H9 (cell line): ENCODE results near the gene ETV7. TPM values are rescaled to one million over a fixed set of nuclear protein-coding genes. Genes with fewer than 3 reads are reported as not detected.

Experiments used
- DNase-seq: peaks from one replicate; pipeline ENCODE4 v3.0.0-alpha.2; 2017
- H2AFZ ChIP-seq: one replicate; pipeline ENCODE4 v1.6.1; 2013; ENCODE audit warnings: mild to moderate bottlenecking, low read length, control low read depth, moderate library complexity
- H2AK5ac ChIP-seq: 2 replicates; pipeline ENCODE4 v1.6.1; 2013; ENCODE audit warnings: low read length, control low read depth, mixed read lengths; ENCODE audit not compliant: insufficient read length
- H2BK120ac ChIP-seq: one replicate; pipeline ENCODE4 v1.6.1; 2013; ENCODE audit warnings: low read depth, mild to moderate bottlenecking, low read length, control low read depth, inconsistent platforms; ENCODE audit not compliant: poor library complexity, severe bottlenecking
- H2BK12ac ChIP-seq: 2 replicates; pipeline ENCODE4 v1.6.1; 2013; ENCODE audit warnings: low read length, control low read depth, mixed read lengths, low read depth; ENCODE audit not compliant: insufficient read length
- H2BK15ac ChIP-seq: 2 replicates; pipeline ENCODE4 v1.6.1; 2013; ENCODE audit warnings: low read depth, low read length, control low read depth
- H2BK20ac ChIP-seq: one replicate; pipeline ENCODE4 v1.6.1; 2013; ENCODE audit warnings: low read depth, mild to moderate bottlenecking, low read length, control low read depth, inconsistent platforms; ENCODE audit not compliant: poor library complexity, severe bottlenecking
- H2BK5ac ChIP-seq: 2 replicates; pipeline ENCODE4 v1.6.1; 2013; ENCODE audit warnings: low read length, control low read depth, mixed read lengths; ENCODE audit not compliant: insufficient read length
- H3K14ac ChIP-seq: 2 replicates; pipeline ENCODE4 v1.6.1; 2013; ENCODE audit warnings: low read length, control low read depth; ENCODE audit not compliant: insufficient read depth
- H3K18ac ChIP-seq: 2 replicates; pipeline ENCODE4 v1.6.1; 2013; ENCODE audit warnings: low read depth, mild to moderate bottlenecking, mixed read lengths, low read length, control low read depth; ENCODE audit not compliant: insufficient read length
- H3K23ac ChIP-seq: 2 replicates; pipeline ENCODE4 v1.6.1; 2013; ENCODE audit warnings: low read length, control low read depth, mixed read lengths, low read depth; ENCODE audit not compliant: insufficient read length
- H3K23me2 ChIP-seq: 2 replicates; pipeline ENCODE4 v1.6.1; 2013; ENCODE audit warnings: low read depth, mild to moderate bottlenecking, mixed read lengths, low read length, control low read depth; ENCODE audit not compliant: insufficient read length, poor library complexity, severe bottlenecking
- H3K27ac ChIP-seq: 2 replicates; pipeline ENCODE4 v1.5.1; 2013; ENCODE audit warnings: low read length, control low read depth, mixed read lengths, low read depth; ENCODE audit not compliant: insufficient read length
- H3K27me3 ChIP-seq: 2 replicates; pipeline ENCODE4 v1.6.1; 2013; ENCODE audit warnings: low read length, control low read depth, inconsistent platforms; ENCODE audit not compliant: insufficient read depth
- H3K4ac ChIP-seq: 2 replicates; pipeline ENCODE4 v1.6.1; 2013; ENCODE audit warnings: low read depth, mild to moderate bottlenecking, control low read depth, inconsistent platforms, low read length, moderate library complexity
- H3K4me1 ChIP-seq: 2 replicates; pipeline ENCODE4 v1.6.1; 2013; ENCODE audit warnings: low read length, control low read depth, inconsistent platforms; ENCODE audit not compliant: insufficient read depth
- H3K4me2 ChIP-seq: 2 replicates; pipeline ENCODE4 v1.6.1; 2013; ENCODE audit warnings: low read length, control low read depth, mixed read lengths; ENCODE audit not compliant: insufficient read length, insufficient read depth
- H3K56ac ChIP-seq: 2 replicates; pipeline ENCODE4 v1.6.1; 2013; ENCODE audit warnings: low read depth, mild to moderate bottlenecking, mixed read lengths, low read length, control low read depth; ENCODE audit not compliant: insufficient read length
- H3K79me1 ChIP-seq: 2 replicates; pipeline ENCODE4 v1.6.1; 2013; ENCODE audit warnings: low read depth, mild to moderate bottlenecking, moderate library complexity, low read length, control low read depth, inconsistent platforms; ENCODE audit not compliant: insufficient read depth, poor library complexity, severe bottlenecking
- H3K79me2 ChIP-seq: 2 replicates; pipeline ENCODE4 v1.6.1; 2013; ENCODE audit warnings: low read length, control low read depth, inconsistent platforms; ENCODE audit not compliant: insufficient read depth
- H3K9ac ChIP-seq: 2 replicates; pipeline ENCODE4 v1.6.1; 2013; ENCODE audit warnings: low read length, control low read depth, mixed read lengths; ENCODE audit not compliant: insufficient read length; ENCODE audit errors: extremely low read depth
- H3K9me3 ChIP-seq: one replicate; pipeline ENCODE4 v1.6.1; 2013; ENCODE audit warnings: low read depth, low read length, inconsistent platforms; ENCODE audit not compliant: control insufficient read depth
- H3T11ph ChIP-seq: one replicate; pipeline ENCODE4 v1.6.1; 2013; ENCODE audit warnings: mild to moderate bottlenecking, low read length, control low read depth, inconsistent platforms
- H4K20me1 ChIP-seq: one replicate; pipeline ENCODE4 v1.6.1; 2013; ENCODE audit not compliant: control insufficient read depth, insufficient read length, insufficient read depth
- H4K5ac ChIP-seq: 2 replicates; pipeline ENCODE4 v1.6.1; 2013; ENCODE audit warnings: low read depth, mild to moderate bottlenecking, mixed read lengths, low read length, control low read depth; ENCODE audit not compliant: insufficient read length
- H4K8ac ChIP-seq: replicated peaks from 2 replicates; pipeline ENCODE4 v1.6.1; 2013; ENCODE audit warnings: low read length, control low read depth, mixed read lengths, low read depth; ENCODE audit not compliant: insufficient read length
- H4K91ac ChIP-seq: 2 replicates; pipeline ENCODE4 v1.6.1; 2013; ENCODE audit warnings: low read depth, mild to moderate bottlenecking, moderate library complexity, mixed read lengths, low read length, control low read depth; ENCODE audit not compliant: insufficient read length
- H3K27ac Mint-ChIP-seq, 3 experiments: 2 replicates in 2 of 3; 3 replicates in 1 of 3; pipeline ENCODE4 v1.8.0; 2020 to 2021; ENCODE audit warnings: mixed read lengths in 3 of 3, mild to moderate bottlenecking in 1 of 3, moderate library complexity in 1 of 3
- H3K27me3 Mint-ChIP-seq: 2 replicates; pipeline ENCODE4 v1.8.0; 2021; ENCODE audit warnings: low read depth, mild to moderate bottlenecking, moderate library complexity, mixed read lengths
- H3K36me3 Mint-ChIP-seq, 3 experiments: 2 replicates in 2 of 3; 3 replicates in 1 of 3; pipeline ENCODE4 v1.8.0; 2020 to 2021; ENCODE audit warnings: low read depth in 3 of 3, mixed read lengths in 3 of 3; ENCODE audit not compliant: insufficient read depth in 1 of 3
- H3K4me1 Mint-ChIP-seq, 2 experiments: 2 replicates each; pipeline ENCODE4 v1.8.0; 2020; ENCODE audit warnings: mixed read lengths in 2 of 2
- H3K4me3 Mint-ChIP-seq, 2 experiments: 2 replicates in 1 of 2; 3 replicates in 1 of 2; pipeline ENCODE4 v1.8.0; 2020 to 2021; ENCODE audit warnings: mild to moderate bottlenecking in 2 of 2, mixed read lengths in 2 of 2, moderate library complexity in 1 of 2
- H3K9me3 Mint-ChIP-seq, 2 experiments: 2 replicates in 1 of 2; 3 replicates in 1 of 2; pipeline ENCODE4 v1.8.0; 2020; ENCODE audit warnings: mild to moderate bottlenecking in 2 of 2, mixed read lengths in 2 of 2, moderate library complexity in 1 of 2
- WGBS: extraction: QIAGEN DNeasy Blood & Tissue Kit; methylation state at CpG from one replicate; pipeline ENCODE4 v1.1.7; 2013; ENCODE audit warnings: missing lambda C conversion rate, low lambda C conversion rate, mixed read lengths; ENCODE audit not compliant: insufficient read length; ENCODE audit errors: extremely low coverage; 5-methylcytosine and 5-hydroxymethylcytosine counted together
- total RNA-seq: library from RNA; stranded (reverse); gene quantifications from 2 replicates; pipeline ENCODE4 v1.2.1, GENCODE V29; 2021
- TF ChIP-seq, protein P1 (sequence below): fragments of 200-600 bp; sonication (generic); conservative IDR thresholded peaks from 3 replicates; pipeline ENCODE4 v1.8.0; 2021; ENCODE audit warnings: antibody characterized with exemption, mild to moderate bottlenecking

Gene ETV7
- total RNA-seq, 1 experiment from 2014 or later = 0.92 TPM

DNA sequence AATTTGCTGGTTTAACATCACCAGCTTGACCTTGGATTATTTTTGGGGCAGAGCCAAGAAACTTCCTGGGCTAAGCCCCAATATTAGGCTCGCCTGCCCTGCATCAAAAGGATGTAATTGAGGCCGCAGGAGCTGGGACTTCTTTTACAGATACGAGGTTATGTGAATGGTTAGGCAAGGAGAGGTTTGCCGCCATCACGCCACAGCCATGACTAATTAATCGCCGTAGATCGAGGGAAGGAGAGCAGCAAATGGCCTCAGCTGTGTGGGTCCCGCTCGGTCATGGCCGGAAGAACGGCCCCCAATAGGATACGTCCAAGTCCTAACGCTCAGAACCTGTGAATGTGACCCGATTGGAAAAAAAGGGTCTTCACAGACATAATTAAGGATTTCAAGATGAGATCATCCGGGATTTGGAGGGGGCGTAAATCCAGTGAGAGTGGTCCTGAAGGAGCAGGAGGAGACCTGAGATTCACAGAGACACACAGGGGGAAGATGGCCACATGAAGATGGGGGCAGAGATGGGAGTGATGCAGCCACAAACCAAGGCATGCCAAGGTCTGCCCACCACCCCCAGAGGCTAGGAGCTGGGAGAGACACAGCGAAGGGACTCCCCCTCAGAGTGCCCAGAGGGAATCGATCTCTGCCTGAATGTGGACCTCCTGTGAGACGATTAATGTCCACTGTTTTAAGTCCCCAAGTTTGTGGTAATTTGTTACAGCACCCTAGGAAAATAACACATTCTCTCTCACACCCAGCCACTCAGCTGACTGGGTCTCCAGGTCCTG is 40.8 kb downstream of the ETV7 start:
- no CpG with 5 or more reads among the region's 20 CpGs for whole genome bisulfite sequencing
- no peaks in the 10 kb centered on the region for H4K20me1 ChIP-seq
- no peak overlapping the region for H2BK12ac ChIP-seq
- no peak overlapping the region for H3K27ac Mint-ChIP-seq
- no peak overlapping the region for H3K27ac ChIP-seq
- peaks cover 5% of the 10 kb centered on the region for H3K27me3 Mint-ChIP-seq
- H2BK120ac ChIP-seq = no peak overlapping the region
- no peaks in the 10 kb centered on the region for H3K79me1 ChIP-seq
- no peaks in the 10 kb centered on the region for H3K79me2 ChIP-seq
- H4K91ac ChIP-seq = no peak overlapping the region
- no peaks in the 10 kb centered on the region for H3K27me3 ChIP-seq
- no peak overlapping the region for H2BK20ac ChIP-seq
- H3K9ac ChIP-seq = no peak overlapping the region
- H3K4me1 Mint-ChIP-seq = peaks cover 0 to 3% of the 10 kb centered on the region in 2 experiments; a peak in 1 of 4 replicates
- no peaks in the 10 kb centered on the region for H3K36me3 Mint-ChIP-seq
- no peak overlapping the region for H2AK5ac ChIP-seq
- H3K23ac ChIP-seq = no peak overlapping the region
- H3K4ac ChIP-seq = no peak overlapping the region
- H3K4me2 ChIP-seq = no peak overlapping the region
- no peak overlapping the region for H3K18ac ChIP-seq
- TF ChIP-seq, protein P1, sequence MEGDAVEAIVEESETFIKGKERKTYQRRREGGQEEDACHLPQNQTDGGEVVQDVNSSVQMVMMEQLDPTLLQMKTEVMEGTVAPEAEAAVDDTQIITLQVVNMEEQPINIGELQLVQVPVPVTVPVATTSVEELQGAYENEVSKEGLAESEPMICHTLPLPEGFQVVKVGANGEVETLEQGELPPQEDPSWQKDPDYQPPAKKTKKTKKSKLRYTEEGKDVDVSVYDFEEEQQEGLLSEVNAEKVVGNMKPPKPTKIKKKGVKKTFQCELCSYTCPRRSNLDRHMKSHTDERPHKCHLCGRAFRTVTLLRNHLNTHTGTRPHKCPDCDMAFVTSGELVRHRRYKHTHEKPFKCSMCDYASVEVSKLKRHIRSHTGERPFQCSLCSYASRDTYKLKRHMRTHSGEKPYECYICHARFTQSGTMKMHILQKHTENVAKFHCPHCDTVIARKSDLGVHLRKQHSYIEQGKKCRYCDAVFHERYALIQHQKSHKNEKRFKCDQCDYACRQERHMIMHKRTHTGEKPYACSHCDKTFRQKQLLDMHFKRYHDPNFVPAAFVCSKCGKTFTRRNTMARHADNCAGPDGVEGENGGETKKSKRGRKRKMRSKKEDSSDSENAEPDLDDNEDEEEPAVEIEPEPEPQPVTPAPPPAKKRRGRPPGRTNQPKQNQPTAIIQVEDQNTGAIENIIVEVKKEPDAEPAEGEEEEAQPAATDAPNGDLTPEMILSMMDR = no peak
- H2AFZ ChIP-seq = no peak overlapping the region
- H3K23me2 ChIP-seq = no peaks in the 10 kb centered on the region
- no peak for DNase-seq
- H3K4me3 Mint-ChIP-seq = no peak overlapping the region
- H4K8ac ChIP-seq = no peak overlapping the region
- no peak overlapping the region for H2BK5ac ChIP-seq
- H3K9me3 Mint-ChIP-seq = no peaks in the 10 kb centered on the region
- H3K4me1 ChIP-seq = no peaks in the 10 kb centered on the region
- no peak overlapping the region for H2BK15ac ChIP-seq
- no peak overlapping the region for H4K5ac ChIP-seq
- no peak overlapping the region for H3T11ph ChIP-seq
- no peaks in the 10 kb centered on the region for H3K9me3 ChIP-seq
- H3K14ac ChIP-seq = no peak overlapping the region; the same call in 1 of the 2 replicates
- no peak overlapping the region for H3K56ac ChIP-seq
